ENCODE measurements around the gene RAD18.

Gene RAD18

GRCh38 chr3:8932507-8932906 is 30.8 kb downstream of the RAD18 start:
- no peaks in the 10 kb centered on the region for H3K9me3 Mint-ChIP-seq
- DNase-seq (ENCODE audit: low spot score in 2 of 2), result no peak
- no peaks in the 10 kb centered on the region for H3K4me1 Mint-ChIP-seq
- no peak overlapping the region for H3K4me3 Mint-ChIP-seq
- ATAC-seq (ENCODE audit: low read depth), result no peak
- no peak overlapping the region for H3K27ac Mint-ChIP-seq
- peaks cover 9% of the 10 kb centered on the region for H3K36me3 Mint-ChIP-seq
- no peaks in the 10 kb centered on the region for H3K27me3 Mint-ChIP-seq

- no peak overlapping the region for H3K27ac Mint-ChIP-seq
- no peaks in the 10 kb centered on the region for H3K27me3 Mint-ChIP-seq
- ATAC-seq (ENCODE audit: low read depth) (no peak), DNase-seq (ENCODE audit: low spot score in 2 of 2) (no peak)
- no peaks in the 10 kb centered on the region for H3K4me1 Mint-ChIP-seq
- no peaks in the 10 kb centered on the region for H3K9me3 Mint-ChIP-seq
- H3K4me3 Mint-ChIP-seq, result no peak overlapping the region
- H3K36me3 Mint-ChIP-seq, result peaks cover 10% of the 10 kb centered on the region
Measured at GRCh38 chr3:8931342-8931741, 31.9 kb downstream of the RAD18 start.

DNA sequence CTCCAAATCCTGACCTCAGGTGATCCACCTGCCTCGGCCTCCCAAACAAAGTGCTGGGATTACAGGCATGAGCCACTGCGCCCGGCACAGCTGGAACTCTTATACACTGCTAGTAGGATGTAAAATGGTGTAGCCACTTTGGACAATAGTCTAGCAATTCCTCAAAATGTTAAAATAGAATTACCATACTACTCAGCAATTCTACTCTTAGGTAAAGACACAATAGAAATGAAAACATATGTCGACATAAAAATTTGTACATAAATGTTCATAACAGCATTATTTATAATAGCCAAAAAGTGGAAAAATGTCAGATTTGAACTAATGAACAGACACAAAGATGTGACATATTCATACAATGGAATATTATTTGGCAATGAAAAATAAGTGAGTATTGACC is 33.4 kb downstream of the RAD18 start:
- DNase-seq (ENCODE audit: low spot score in 2 of 2), result no peak
- Mint-ChIP-seq H3K27me3 (no peaks in the 10 kb centered on the region), H3K9me3 (no peaks in the 10 kb centered on the region), H3K36me3 (peaks cover 13% of the 10 kb centered on the region), H3K4me3 (no peak overlapping the region), H3K4me1 (no peaks in the 10 kb centered on the region), H3K27ac (no peak overlapping the region)
- ATAC-seq (ENCODE audit: low read depth), result no peak

GRCh38 chr3:8914491-8914890 is 48.8 kb downstream of the RAD18 start:
- no peak overlapping the region for H3K4me3 Mint-ChIP-seq
- no peaks in the 10 kb centered on the region for H3K9me3 Mint-ChIP-seq
- DNase-seq (ENCODE audit: low spot score in 2 of 2) (no peak), ATAC-seq (ENCODE audit: low read depth) (no peak)
- H3K27ac Mint-ChIP-seq, result no peak overlapping the region
- no peaks in the 10 kb centered on the region for H3K27me3 Mint-ChIP-seq
- H3K4me1 Mint-ChIP-seq, result no peaks in the 10 kb centered on the region
- peaks cover 33% of the 10 kb centered on the region for H3K36me3 Mint-ChIP-seq

GRCh38 chr3:8911781-8912180 is 51.5 kb downstream of the RAD18 start:
- ATAC-seq (ENCODE audit: low read depth) (no peak), DNase-seq (ENCODE audit: low spot score in 2 of 2) (no peak)
- no peak overlapping the region for H3K27ac Mint-ChIP-seq
- no peak overlapping the region for H3K4me3 Mint-ChIP-seq
- no peaks in the 10 kb centered on the region for H3K9me3 Mint-ChIP-seq
- no peaks in the 10 kb centered on the region for H3K4me1 Mint-ChIP-seq
- no peaks in the 10 kb centered on the region for H3K27me3 Mint-ChIP-seq
- peaks cover 45% of the 10 kb centered on the region for H3K36me3 Mint-ChIP-seq

- Mint-ChIP-seq H3K4me1 (no peaks in the 10 kb centered on the region), H3K27me3 (no peaks in the 10 kb centered on the region), H3K27ac (no peak overlapping the region), H3K9me3 (no peaks in the 10 kb centered on the region), H3K4me3 (no peak overlapping the region), H3K36me3 (peaks cover 48% of the 10 kb centered on the region)
- DNase-seq (ENCODE audit: low spot score in 2 of 2) (no peak), ATAC-seq (ENCODE audit: low read depth) (no peak)
Measured at GRCh38 chr3:8909160-8909559, 54.1 kb downstream of the RAD18 start.

GRCh38 chr3:8903191-8903590 is 60.1 kb downstream of the RAD18 start:
- no peaks in the 10 kb centered on the region for H3K27me3 Mint-ChIP-seq
- ATAC-seq (ENCODE audit: low read depth) (no peak), DNase-seq (ENCODE audit: low spot score in 2 of 2) (no peak)
- no peaks in the 10 kb centered on the region for H3K9me3 Mint-ChIP-seq
- H3K4me3 Mint-ChIP-seq, result no peak overlapping the region
- no peak overlapping the region for H3K27ac Mint-ChIP-seq
- no peaks in the 10 kb centered on the region for H3K4me1 Mint-ChIP-seq
- H3K36me3 Mint-ChIP-seq, result peaks cover 28% of the 10 kb centered on the region

GRCh38 chr3:8900869-8901268 is 62.4 kb downstream of the RAD18 start:
- Mint-ChIP-seq H3K27me3 (no peaks in the 10 kb centered on the region), H3K4me3 (no peak overlapping the region), H3K36me3 (peaks cover 20% of the 10 kb centered on the region), H3K4me1 (no peaks in the 10 kb centered on the region), H3K27ac (no peak overlapping the region), H3K9me3 (no peaks in the 10 kb centered on the region)
- DNase-seq (ENCODE audit: low spot score in 2 of 2) (no peak), ATAC-seq (ENCODE audit: low read depth) (no peak)

DNA sequence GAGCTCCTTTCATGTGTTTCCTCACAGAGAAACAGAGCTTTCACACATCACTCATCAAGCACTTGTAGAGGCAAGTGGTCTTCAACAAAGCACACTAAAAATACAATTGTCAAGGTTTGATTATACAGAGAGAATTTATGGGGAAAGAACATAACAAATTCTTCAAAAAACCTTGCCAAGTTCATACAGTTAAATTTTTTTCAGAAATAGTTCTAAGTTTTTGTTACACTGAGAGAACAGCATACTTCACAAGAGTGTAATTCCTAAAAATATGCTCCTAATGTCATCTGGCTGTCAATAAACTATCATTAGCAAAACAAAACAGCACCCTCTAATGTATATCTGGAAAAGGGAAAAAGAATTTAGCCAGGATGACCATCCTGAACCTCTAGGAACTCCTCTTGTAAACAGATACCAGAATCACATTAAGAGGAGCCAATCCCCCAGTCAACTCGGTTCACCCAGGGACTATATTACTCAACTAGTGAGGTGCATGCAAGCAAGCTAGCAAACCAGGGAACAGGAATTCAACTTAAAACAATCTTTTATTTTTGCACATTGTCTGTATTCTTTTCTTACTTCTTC is 63.3 kb downstream of the RAD18 start:
- no peak for DNase-seq (ENCODE audit: low spot score in 2 of 2)
- H3K4me3 Mint-ChIP-seq, result no peak overlapping the region
- ATAC-seq (ENCODE audit: low read depth), result no peak

DNA sequence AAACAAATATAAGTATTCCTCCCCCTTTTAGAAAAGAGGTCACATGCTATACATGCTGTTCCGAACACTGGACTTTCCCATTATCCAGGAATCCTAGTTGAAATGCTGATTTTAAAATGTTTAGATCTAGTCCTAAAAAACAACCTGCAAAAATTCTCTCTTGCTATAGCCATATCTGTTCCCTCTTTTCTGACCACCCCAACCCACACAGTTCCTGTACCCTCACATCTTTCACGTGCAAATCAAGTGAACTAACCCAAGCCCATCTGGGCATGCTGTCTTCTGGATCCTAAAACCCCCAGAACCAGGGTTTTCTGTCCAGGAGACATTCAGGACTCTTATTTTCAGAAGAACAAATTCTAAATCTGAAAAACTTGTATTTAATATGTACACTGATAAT is 67.4 kb downstream of the RAD18 start:
- H3K36me3 Mint-ChIP-seq, result peaks cover 22% of the 10 kb centered on the region
- no peak overlapping the region for H3K4me3 Mint-ChIP-seq
- no peaks in the 10 kb centered on the region for H3K9me3 Mint-ChIP-seq
- no peak for ATAC-seq (ENCODE audit: low read depth)
- H3K27me3 Mint-ChIP-seq, result no peaks in the 10 kb centered on the region
- H3K27ac Mint-ChIP-seq, result no peak overlapping the region
- H3K4me1 Mint-ChIP-seq, result no peaks in the 10 kb centered on the region
- no peak for DNase-seq (ENCODE audit: low spot score in 2 of 2)

More for the DNA sequence above, 63.3 kb downstream of the RAD18 start:
- no peaks in the 10 kb centered on the region for H3K4me1 Mint-ChIP-seq
- no peaks in the 10 kb centered on the region for H3K9me3 Mint-ChIP-seq
- H3K36me3 Mint-ChIP-seq, result peaks cover 21% of the 10 kb centered on the region
- H3K27me3 Mint-ChIP-seq, result no peaks in the 10 kb centered on the region
- H3K27ac Mint-ChIP-seq, result no peak overlapping the region

GRCh38 chr3:8893001-8893400 is 70.3 kb downstream of the RAD18 start:
- peaks cover 27% of the 10 kb centered on the region for H3K36me3 Mint-ChIP-seq
- no peak overlapping the region for H3K27ac Mint-ChIP-seq
- H3K4me3 Mint-ChIP-seq, result no peak overlapping the region
- no peak for ATAC-seq (ENCODE audit: low read depth)
- no peak for DNase-seq (ENCODE audit: low spot score in 2 of 2)
- no peaks in the 10 kb centered on the region for H3K4me1 Mint-ChIP-seq
- no peaks in the 10 kb centered on the region for H3K27me3 Mint-ChIP-seq
- H3K9me3 Mint-ChIP-seq, result no peaks in the 10 kb centered on the region

DNA sequence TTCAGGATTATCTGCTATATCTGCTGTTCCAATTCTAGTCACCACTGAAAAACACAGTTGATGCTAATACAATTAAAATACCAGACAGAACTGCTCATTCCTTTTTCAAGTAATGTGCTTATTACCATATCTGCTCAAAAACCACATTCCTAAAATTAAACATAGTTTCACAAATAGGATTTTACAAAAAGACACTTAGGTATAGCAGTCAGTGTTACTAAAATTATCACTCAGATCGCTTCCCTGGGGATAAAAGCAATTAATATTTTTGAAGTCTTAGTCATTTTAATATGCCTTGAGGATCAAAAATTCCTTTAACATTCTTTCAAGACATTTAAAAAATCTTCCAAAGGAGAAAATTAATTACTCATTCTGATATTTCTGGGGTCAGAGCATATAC is 71.5 kb downstream of the RAD18 start:
- ATAC-seq (ENCODE audit: low read depth) (no peak), DNase-seq (ENCODE audit: low spot score in 2 of 2) (no peak)
- H3K36me3 Mint-ChIP-seq, result peaks cover 31% of the 10 kb centered on the region
- H3K4me1 Mint-ChIP-seq, result no peaks in the 10 kb centered on the region
- H3K27ac Mint-ChIP-seq, result no peak overlapping the region
- no peaks in the 10 kb centered on the region for H3K9me3 Mint-ChIP-seq
- H3K27me3 Mint-ChIP-seq, result no peaks in the 10 kb centered on the region
- no peak overlapping the region for H3K4me3 Mint-ChIP-seq

DNA sequence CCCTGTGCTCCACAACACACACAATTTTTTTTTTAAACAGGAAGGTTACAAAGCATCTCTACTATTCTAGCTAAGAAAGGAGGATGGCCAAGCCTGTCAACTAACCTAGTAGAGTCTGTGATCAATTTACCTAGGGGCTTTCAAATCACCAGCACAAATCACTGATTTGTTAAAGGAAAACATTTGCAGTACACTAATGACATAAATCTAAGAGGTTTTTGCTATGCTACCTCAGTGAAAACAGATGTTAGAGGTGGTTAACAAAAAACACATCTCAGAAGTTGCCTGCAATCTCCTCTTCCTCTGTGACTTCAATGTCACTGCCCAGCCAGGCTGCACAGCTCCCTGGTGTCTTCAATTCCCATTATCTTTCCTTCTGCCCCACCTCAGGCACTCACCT is 72.0 kb downstream of the RAD18 start:
- Mint-ChIP-seq H3K4me1 (no peaks in the 10 kb centered on the region), H3K27ac (no peak overlapping the region), H3K9me3 (no peaks in the 10 kb centered on the region), H3K4me3 (no peak overlapping the region), H3K36me3 (peaks cover 33% of the 10 kb centered on the region), H3K27me3 (no peaks in the 10 kb centered on the region)
- DNase-seq (ENCODE audit: low spot score in 2 of 2) (no peak), ATAC-seq (ENCODE audit: low read depth) (no peak)

DNA sequence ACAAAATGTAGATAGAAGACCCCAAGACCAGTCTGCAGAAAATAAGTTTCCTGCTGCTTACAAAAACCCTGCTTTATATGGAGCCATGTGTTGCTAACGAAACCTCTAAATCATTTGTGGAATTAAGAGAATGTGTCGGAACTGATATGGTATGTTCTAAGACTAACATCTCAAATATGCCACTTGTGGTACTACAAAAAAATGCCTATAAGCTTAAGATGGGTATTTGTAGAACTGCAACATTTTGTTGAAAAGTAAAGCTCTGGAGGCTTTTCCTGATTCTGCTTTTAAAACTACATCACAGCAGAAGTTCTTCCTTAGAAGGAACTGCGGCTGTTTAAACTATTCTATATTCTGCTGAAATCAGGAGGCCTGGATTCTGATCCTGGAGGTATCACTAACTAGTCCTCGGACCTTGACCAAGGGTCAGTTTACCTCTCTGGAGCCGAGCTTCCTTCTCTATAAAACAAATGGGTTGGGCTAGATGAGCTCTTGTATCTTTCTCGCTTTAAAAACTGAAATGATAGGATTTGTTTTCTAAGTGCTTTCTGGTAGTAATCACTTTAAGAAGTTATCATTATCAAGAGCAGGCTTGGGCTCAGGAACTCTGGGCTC is 74.9 kb downstream of the RAD18 start:
- H3K27me3 Mint-ChIP-seq, result no peaks in the 10 kb centered on the region
- H3K9me3 Mint-ChIP-seq, result no peaks in the 10 kb centered on the region
- H3K4me3 Mint-ChIP-seq, result no peak overlapping the region
- H3K27ac Mint-ChIP-seq, result no peak overlapping the region
- peaks cover 33% of the 10 kb centered on the region for H3K36me3 Mint-ChIP-seq
- no peak for ATAC-seq (ENCODE audit: low read depth)
- DNase-seq (ENCODE audit: low spot score in 2 of 2), result no peak
- H3K4me1 Mint-ChIP-seq, result no peaks in the 10 kb centered on the region

All from memory B cell (primary cell).